Keratinocyte (primary cell): Measurements from ENCODE around the gene ANKRD6. TPM values are rescaled to one million over a fixed set of nuclear protein-coding genes. Genes with fewer than 3 reads are reported as not detected.

Experiments used
- DNase-seq: peaks from one replicate; pipeline ENCODE4 v3.0.0-alpha.2; 2011; ENCODE audit warnings: low read depth, missing footprints, low spot score
- FAIRE-seq: peaks from 2 replicates; lab custom pipeline; 2011; peaks lifted over from hg19 to GRCh38; lab: Jason Lieb, UNC
- H2AFZ ChIP-seq: 2 replicates; pipeline ENCODE4 v1.6.0; 2012; ENCODE audit warnings: low read length, control low read depth, inconsistent platforms; ENCODE audit not compliant: control insufficient read depth
- H3K27ac ChIP-seq: 2 replicates; pipeline ENCODE4 v1.5.1; 2011; ENCODE audit warnings: low read length; ENCODE audit not compliant: control insufficient read depth, insufficient read depth
- H3K27me3 ChIP-seq: 3 replicates; pipeline ENCODE4 v1.6.0; 2011; ENCODE audit warnings: low read length; ENCODE audit not compliant: control insufficient read depth, insufficient read depth; ENCODE audit errors: extremely low read depth
- H3K36me3 ChIP-seq, 2 experiments: 2 replicates in 1 of 2; 3 replicates in 1 of 2; pipeline ENCODE4 v1.5.1; 2011; ENCODE audit warnings: low read length in 2 of 2, mild to moderate bottlenecking in 1 of 2; ENCODE audit not compliant: control insufficient read depth in 2 of 2, insufficient read depth in 2 of 2; ENCODE audit errors: extremely low read depth in 1 of 2
- H3K4me1 ChIP-seq: 3 replicates; pipeline ENCODE4 v1.5.1; 2011; ENCODE audit warnings: low read length; ENCODE audit not compliant: control insufficient read depth, insufficient read depth; ENCODE audit errors: extremely low read depth
- H3K4me2 ChIP-seq: 3 replicates; pipeline ENCODE4 v1.6.0; 2011; ENCODE audit warnings: low read depth, low read length; ENCODE audit not compliant: control insufficient read depth, insufficient read depth; ENCODE audit errors: extremely low read depth
- H3K4me3 ChIP-seq, 3 experiments: fragments of 200-600 bp in 1 of 3; sonication (generic) in 1 of 3; 2 replicates in 2 of 3; 3 replicates in 1 of 3; pipeline ENCODE4 v1.5.1; 2011 to 2016; ENCODE audit warnings: low read length in 3 of 3, mild to moderate bottlenecking in 3 of 3, control low read depth in 2 of 3, inconsistent platforms in 1 of 3, low read depth in 1 of 3, mixed read lengths in 1 of 3, mixed run types in 1 of 3, moderate library complexity in 1 of 3; ENCODE audit not compliant: control insufficient read depth in 2 of 3, insufficient read depth in 2 of 3; ENCODE audit errors: extremely low read depth in 1 of 3
- H3K79me2 ChIP-seq: 2 replicates; pipeline ENCODE4 v1.6.0; 2012; ENCODE audit warnings: low read length; ENCODE audit not compliant: control insufficient read depth, insufficient read depth
- H3K9ac ChIP-seq: 3 replicates; pipeline ENCODE4 v1.6.0; 2011; ENCODE audit warnings: low read length; ENCODE audit not compliant: control insufficient read depth, insufficient read depth; ENCODE audit errors: extremely low read depth
- H3K9me1 ChIP-seq: 3 replicates; pipeline ENCODE4 v1.6.0; 2011; ENCODE audit warnings: low read length; ENCODE audit not compliant: control insufficient read depth, insufficient read depth; ENCODE audit errors: extremely low read depth
- H3K9me3 ChIP-seq: 2 replicates; pipeline ENCODE4 v1.5.1; 2012; ENCODE audit warnings: low read depth, low read length; ENCODE audit not compliant: control insufficient read depth
- H4K20me1 ChIP-seq: 3 replicates; pipeline ENCODE4 v1.6.0; 2011; ENCODE audit warnings: low read length; ENCODE audit not compliant: control insufficient read depth, insufficient read depth; ENCODE audit errors: extremely low read depth
- CTCF ChIP-seq, 3 experiments: IDR thresholded peaks in 1 of 3; conservative IDR thresholded peaks in 1 of 3; optimal IDR thresholded peaks in 1 of 3; 2 replicates in 2 of 3; 3 replicates in 1 of 3; pipeline versions ENCODE3 to v1.5.1; 2011; ENCODE audit warnings: low read length in 3 of 3, mild to moderate bottlenecking in 3 of 3, moderate library complexity in 2 of 3, control low read depth in 1 of 3, inconsistent platforms in 1 of 3; ENCODE audit not compliant: insufficient read depth in 2 of 3; ENCODE audit errors: extremely low read depth in 1 of 3
- EZH2 ChIP-seq: IDR thresholded peaks from one replicate; pipeline ENCODE4 v1.6.1; 2012; ENCODE audit warnings: inconsistent platforms, mild to moderate bottlenecking, low read length, moderate library complexity
- dilution Hi-C: fragments of 300-500 bp; cut with MboI; formaldehyde crosslinking; loops from one replicate; pipeline ENCODE4 v1.7.0; 2020; ENCODE audit warnings: low sequenced_read_pairs; ENCODE audit not compliant: extremely low pct_ligation_motif_present
- polyA plus RNA-seq, 5 experiments: library from polyadenylated mRNA; depleted of rRNA in 3 of 5; stranded (reverse) in 3 of 5; stranded (forward) in 1 of 5; unstranded in 1 of 5; fragments of >200 nt; gene quantifications; 1 replicate in 1 of 5; 2 replicates in 3 of 5; 3 replicates in 1 of 5; pipeline versions ENCODE4 v1.2.1 to v1.2.3, GENCODE V29; 2011 to 2012; ENCODE audit warnings: missing spikeins in 2 of 5, low read depth in 1 of 5, low replicate concordance in 1 of 5

Gene ANKRD6
- polyA plus RNA-seq, 1 donor (not counting 4 experiments of a cell fraction or from before 2014, with no cell fraction given) = 5.7 TPM

GRCh38 chr6:89564752-89565427 lies 131.9 kb downstream of the ANKRD6 start:
- Histone ChIP-seq H3K27me3 (peaks cover 3% of the 10 kb centered on the region), H3K27ac (no peak overlapping the region), H3K36me3 (no peaks in the 10 kb centered on the region), H3K79me2 (no peaks in the 10 kb centered on the region), H3K4me2 (no peak overlapping the region), H3K9ac (no peak overlapping the region), H3K4me3 (no peak overlapping the region), H3K9me1 (no peaks in the 10 kb centered on the region), H2AFZ (no peak overlapping the region), H3K9me3 (no peaks in the 10 kb centered on the region), H3K4me1 (no peaks in the 10 kb centered on the region), H4K20me1 (no peaks in the 10 kb centered on the region)
- TF ChIP-seq CTCF (optimal IDR thresholded peaks at IDR 0.05 in 1 of 3, IDR thresholded peaks at IDR 0.05 in 1 of 3, conservative IDR thresholded peaks at IDR 0.05 in 1 of 3; ENCODE audit: extremely low read depth in 1 of 3, insufficient read depth in 2 of 3, low read length in 3 of 3) (no peak), EZH2 (no peak)
- FAIRE-seq = no peak
- no peak for DNase-seq
- dilution Hi-C loops = no loop called here

- Histone ChIP-seq H3K36me3 (no peaks in the 10 kb centered on the region), H4K20me1 (no peaks in the 10 kb centered on the region), H3K27me3 (peaks cover 3% of the 10 kb centered on the region), H3K4me1 (no peaks in the 10 kb centered on the region), H3K79me2 (no peaks in the 10 kb centered on the region), H3K4me2 (no peak overlapping the region), H3K27ac (no peak overlapping the region), H2AFZ (no peak overlapping the region), H3K9me3 (no peaks in the 10 kb centered on the region), H3K9ac (no peak overlapping the region), H3K4me3 (no peak overlapping the region), H3K9me1 (no peaks in the 10 kb centered on the region)
- FAIRE-seq (no peak), DNase-seq (no peak)
- dilution Hi-C loops = no loop called here
- TF ChIP-seq EZH2 (no peak), CTCF (optimal IDR thresholded peaks at IDR 0.05 in 1 of 3, IDR thresholded peaks at IDR 0.05 in 1 of 3, conservative IDR thresholded peaks at IDR 0.05 in 1 of 3; ENCODE audit: extremely low read depth in 1 of 3, insufficient read depth in 2 of 3, low read length in 3 of 3) (no peak)
Observed at GRCh38 chr6:89566008-89566800, 133.3 kb downstream of the ANKRD6 start.
